Heart left ventricle (tissue), 13 donors: Measurements from ENCODE around the gene TSPOAP1.

Experiments used
- CTCF ChIP-seq, 12 donors: fragments of 200-600 bp; sonication (generic) in 4 of 12; IDR thresholded peaks; one replicate each; pipeline versions ENCODE4 v1.5.0 to v1.8.0; 2018 to 2022; ENCODE audit warnings: antibody characterized with exemption in 12 of 12, mild to moderate bottlenecking in 5 of 12
- POLR2A ChIP-seq, 2 donors: fragments of 450-650 bp; IDR thresholded peaks; one replicate each; pipeline ENCODE4 v1.6.1; 2017; ENCODE audit warnings: antibody characterized with exemption in 2 of 2, mild to moderate bottlenecking in 2 of 2, moderate library complexity in 2 of 2
- donor health status: ischemic (EF 13 %, LVEDD 7.1; RV severe dilation, severe dysfunction).
- donor health status: DM: no; HTN: yes; CAD: no.
- donor health status: DM: no; HTN: no; CAD: no.
- donor health status: ischemic (EF 25% LVEDD 6.9; RV normal size, moderate dysfunction).
- donor health status: ischemic (EF 25% LVEDD 5.7; RV mildly dilated, moderate dysfunction).
- donor health status: ischemic (EF 35%, LVEDD 5.7; RV mildly dilated, moderate dysfunction).
- donor health status: nonischemic (EF 11% LVEDD 7.7; RV severe dilation, severe dysfunction).
- donor health status: DM: yes; HTN: yes; CAD: no.
- donor health status: PGD.
- donor health status: ischemic (EF 29% LVEDD 5.4; RV normal size, mild dysfunction).
- donor health status: nonischemic (EF 23%, LVEDD 6.1; RV moderate dilation, normal function).

GRCh38 chr17:58373923-58374322, 45.3 kb upstream of the TSPOAP1 start:
- TF ChIP-seq CTCF (IDR thresholded peaks at IDR 0.05) = no peak
- TF ChIP-seq POLR2A (IDR thresholded peaks at IDR 0.05) = no peak
